ENCODE data around the gene ADAMTSL1.

The ADAMTSL1 gene

DNA sequence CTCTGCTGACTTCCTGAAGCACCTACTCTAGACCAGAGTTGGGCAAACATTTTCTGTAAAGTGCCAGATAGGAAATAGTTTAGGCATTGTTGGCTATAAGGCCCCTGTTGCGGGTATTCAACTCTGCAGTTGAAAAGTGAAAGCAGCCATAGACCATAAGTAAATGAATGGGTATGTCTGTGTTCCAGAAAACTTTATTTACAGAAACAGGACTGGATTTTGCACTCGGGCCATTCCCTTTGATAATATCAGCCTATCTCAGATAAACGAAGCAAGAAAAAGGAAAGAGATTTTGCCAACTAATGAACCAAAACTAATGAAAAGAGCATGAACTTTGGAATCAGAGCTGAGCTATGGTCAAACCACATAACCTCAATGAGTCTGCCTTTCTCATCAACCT is 374.7 kb downstream of the ADAMTSL1 start:
- no peak for DNase-seq
- Histone ChIP-seq H3K27me3 (ENCODE audit: insufficient read depth, low read depth, severe bottlenecking) (no peaks in the 10 kb centered on the region), H3K9me3 (ENCODE audit: severe bottlenecking) (no peaks in the 10 kb centered on the region), H3K4me3 (ENCODE audit: low read depth, low read length) (no peak overlapping the region), H3K27ac (no peak overlapping the region), H3K36me3 (no peaks in the 10 kb centered on the region)
- TF ChIP-seq, protein P1, sequence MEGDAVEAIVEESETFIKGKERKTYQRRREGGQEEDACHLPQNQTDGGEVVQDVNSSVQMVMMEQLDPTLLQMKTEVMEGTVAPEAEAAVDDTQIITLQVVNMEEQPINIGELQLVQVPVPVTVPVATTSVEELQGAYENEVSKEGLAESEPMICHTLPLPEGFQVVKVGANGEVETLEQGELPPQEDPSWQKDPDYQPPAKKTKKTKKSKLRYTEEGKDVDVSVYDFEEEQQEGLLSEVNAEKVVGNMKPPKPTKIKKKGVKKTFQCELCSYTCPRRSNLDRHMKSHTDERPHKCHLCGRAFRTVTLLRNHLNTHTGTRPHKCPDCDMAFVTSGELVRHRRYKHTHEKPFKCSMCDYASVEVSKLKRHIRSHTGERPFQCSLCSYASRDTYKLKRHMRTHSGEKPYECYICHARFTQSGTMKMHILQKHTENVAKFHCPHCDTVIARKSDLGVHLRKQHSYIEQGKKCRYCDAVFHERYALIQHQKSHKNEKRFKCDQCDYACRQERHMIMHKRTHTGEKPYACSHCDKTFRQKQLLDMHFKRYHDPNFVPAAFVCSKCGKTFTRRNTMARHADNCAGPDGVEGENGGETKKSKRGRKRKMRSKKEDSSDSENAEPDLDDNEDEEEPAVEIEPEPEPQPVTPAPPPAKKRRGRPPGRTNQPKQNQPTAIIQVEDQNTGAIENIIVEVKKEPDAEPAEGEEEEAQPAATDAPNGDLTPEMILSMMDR (IDR thresholded peaks at IDR 0.05; ENCODE audit: low read depth, low read length) = no peak

DNA sequence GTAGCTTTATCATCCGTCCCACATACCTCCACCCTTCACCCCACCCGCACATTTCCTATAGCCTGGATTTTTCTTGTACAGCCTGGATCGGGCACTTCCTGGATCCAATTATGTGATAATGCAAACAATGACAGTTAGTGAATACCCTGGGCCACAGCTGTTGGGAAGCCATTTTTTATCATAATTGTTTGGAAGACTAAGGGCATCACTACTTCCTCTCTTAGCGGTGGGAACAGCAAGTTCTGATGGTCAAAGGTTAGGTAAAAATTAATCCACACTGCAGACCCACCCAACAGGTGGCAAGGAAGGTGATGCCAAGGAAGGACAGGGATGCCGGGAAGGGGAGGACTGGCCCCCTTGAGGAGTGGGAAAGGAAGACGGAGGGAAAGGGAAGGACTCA is 375.3 kb downstream of the ADAMTSL1 start:
- Histone ChIP-seq H3K9me3 (ENCODE audit: severe bottlenecking) (no peaks in the 10 kb centered on the region), H3K4me3 (ENCODE audit: low read depth, low read length) (no peak overlapping the region), H3K27ac (no peak overlapping the region), H3K36me3 (no peaks in the 10 kb centered on the region), H3K27me3 (ENCODE audit: insufficient read depth, low read depth, severe bottlenecking) (no peaks in the 10 kb centered on the region)
- TF ChIP-seq, protein P1 (IDR thresholded peaks at IDR 0.05; ENCODE audit: low read depth, low read length) = no peak
- DNase-seq = no peak

DNA sequence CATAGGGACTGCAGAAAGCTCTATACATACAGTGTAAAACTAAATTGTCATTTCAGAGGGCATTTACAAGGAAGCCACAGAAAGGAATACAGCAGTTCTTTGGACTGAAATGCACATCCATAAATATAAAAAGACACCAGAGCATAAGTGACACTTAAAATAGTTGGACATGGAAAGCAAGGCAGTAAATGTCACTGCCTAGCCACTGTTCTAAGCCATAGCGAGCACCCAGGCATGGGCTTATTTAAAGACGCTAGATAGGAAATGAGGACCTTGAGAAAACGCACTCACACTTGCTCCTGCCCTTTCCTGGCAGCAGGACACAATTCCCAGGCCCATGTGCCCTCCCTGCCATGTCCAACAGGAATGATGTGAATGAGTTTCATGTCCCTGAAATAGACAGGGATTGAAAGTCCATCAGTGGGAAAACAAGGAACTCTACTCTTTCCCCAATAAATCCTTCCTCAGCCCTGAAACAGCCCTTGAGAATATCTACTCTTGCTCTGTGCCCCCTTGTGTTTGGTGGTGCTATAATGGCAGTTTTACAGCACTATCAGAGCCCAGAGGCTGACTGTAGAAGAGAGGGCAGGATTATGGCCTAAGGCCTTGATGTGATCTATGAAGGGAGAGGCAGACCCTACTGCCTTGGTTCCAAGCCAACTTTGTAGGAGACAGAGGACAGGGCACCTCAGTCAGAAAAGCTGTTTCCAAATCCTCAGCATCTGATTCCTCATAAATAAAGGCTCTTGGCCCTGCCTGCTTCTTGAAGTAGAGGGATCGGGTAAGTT is 376.1 kb downstream of the ADAMTSL1 start:
- no peak overlapping the region for H3K27ac ChIP-seq
- no peaks in the 10 kb centered on the region for H3K36me3 ChIP-seq
- H3K4me3 ChIP-seq (ENCODE audit: low read depth, low read length) = no peak overlapping the region
- DNase-seq = no peak
- H3K9me3 ChIP-seq (ENCODE audit: severe bottlenecking) = no peaks in the 10 kb centered on the region
- TF ChIP-seq, protein P1 (IDR thresholded peaks at IDR 0.05; ENCODE audit: low read depth, low read length) = no peak
- no peaks in the 10 kb centered on the region for H3K27me3 ChIP-seq (ENCODE audit: insufficient read depth, low read depth, severe bottlenecking)

DNA sequence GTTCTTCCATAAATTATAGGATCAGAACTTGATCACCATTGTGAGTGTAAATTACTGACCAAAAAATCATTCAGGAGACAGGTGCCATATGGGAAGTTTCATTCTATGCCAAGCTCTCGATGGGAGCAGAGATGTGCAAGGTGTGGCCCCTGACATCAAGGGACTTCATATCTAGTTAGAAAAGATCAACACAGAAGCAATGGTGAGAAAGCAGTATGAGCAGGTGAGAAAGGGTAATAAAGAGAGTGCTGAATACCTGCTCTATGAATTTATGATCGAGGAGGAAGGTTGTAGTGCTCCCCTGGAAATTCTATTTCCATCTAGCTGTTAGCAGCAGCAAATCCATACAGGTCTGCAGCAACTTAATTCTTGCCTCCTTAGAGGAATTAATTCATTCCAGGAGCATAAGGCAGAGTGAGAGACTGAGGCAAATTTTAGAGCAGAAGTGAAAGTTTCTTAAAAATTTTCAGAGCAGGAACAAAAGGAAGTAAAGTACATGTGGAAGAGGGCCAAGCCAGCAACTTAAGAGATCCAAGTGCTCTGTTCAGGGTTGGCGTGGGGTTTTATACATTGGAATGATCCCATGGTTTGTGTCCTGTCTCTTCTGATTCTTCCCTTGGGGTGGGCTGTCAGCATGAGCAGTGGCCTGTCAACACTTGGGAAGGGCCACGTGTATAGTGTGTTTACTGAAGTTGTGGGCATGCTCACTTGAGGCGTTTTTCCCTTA is 377.3 kb downstream of the ADAMTSL1 start:
- DNase-seq = no peak
- Histone ChIP-seq H3K36me3 (no peaks in the 10 kb centered on the region), H3K9me3 (ENCODE audit: severe bottlenecking) (no peaks in the 10 kb centered on the region), H3K27me3 (ENCODE audit: insufficient read depth, low read depth, severe bottlenecking) (no peaks in the 10 kb centered on the region), H3K4me3 (ENCODE audit: low read depth, low read length) (no peak overlapping the region), H3K27ac (no peak overlapping the region)
- TF ChIP-seq, protein P1 (IDR thresholded peaks at IDR 0.05; ENCODE audit: low read depth, low read length) = no peak

DNA sequence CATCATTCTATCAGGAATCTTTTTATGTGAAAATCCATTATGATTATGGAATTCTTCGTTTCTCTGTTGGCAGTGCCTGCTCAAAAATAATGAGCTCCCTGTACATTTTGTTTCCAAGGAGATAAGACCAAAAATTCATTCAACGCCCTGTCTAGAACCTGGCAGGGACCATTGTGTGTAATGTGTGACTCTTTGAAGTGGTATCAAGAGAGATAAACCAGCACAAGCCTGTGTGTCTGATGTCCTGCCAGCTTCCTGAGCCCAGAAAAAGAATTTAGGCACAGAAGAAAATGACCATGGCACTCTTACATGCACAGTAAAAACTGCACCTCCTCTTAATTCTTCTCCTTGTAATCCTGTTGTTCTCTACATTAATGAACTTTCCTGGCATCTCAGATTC is 381.7 kb downstream of the ADAMTSL1 start:
- H3K36me3 ChIP-seq = no peaks in the 10 kb centered on the region
- H3K4me3 ChIP-seq (ENCODE audit: low read depth, low read length) = no peak overlapping the region
- no peaks in the 10 kb centered on the region for H3K9me3 ChIP-seq (ENCODE audit: severe bottlenecking)
- H3K27me3 ChIP-seq (ENCODE audit: insufficient read depth, low read depth, severe bottlenecking) = no peaks in the 10 kb centered on the region
- H3K27ac ChIP-seq = no peak overlapping the region
- TF ChIP-seq, protein P1 (IDR thresholded peaks at IDR 0.05; ENCODE audit: low read depth, low read length) = no peak
- DNase-seq = no peak
